Measurements from ENCODE around the gene NADK2.
"Not testable (repeated sequence)": the region's sequence is repeated elsewhere in the genome, so short reads cannot be mapped to it uniquely, and the experiment has no call there.

DNA sequence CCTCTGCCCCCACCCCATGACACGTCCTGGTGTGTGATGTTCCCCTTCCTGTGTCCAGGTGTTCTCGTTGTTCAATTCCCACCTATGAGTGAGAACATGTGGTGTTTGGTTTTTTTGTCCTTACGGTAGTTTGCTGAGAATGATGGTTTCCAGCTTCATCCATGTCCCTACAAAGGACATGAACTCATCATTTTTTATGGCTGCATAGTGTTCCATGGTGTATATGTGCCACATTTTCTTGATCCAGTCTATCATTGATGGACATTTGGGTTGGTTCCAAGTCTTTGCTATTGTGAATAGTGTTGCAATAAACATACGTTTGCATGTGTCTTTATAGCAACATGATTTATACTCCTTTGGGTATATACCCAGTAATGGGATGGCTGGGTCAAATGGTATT lies 57.3 kb downstream of the NADK2 start:
- TF ChIP-seq, protein P1, sequence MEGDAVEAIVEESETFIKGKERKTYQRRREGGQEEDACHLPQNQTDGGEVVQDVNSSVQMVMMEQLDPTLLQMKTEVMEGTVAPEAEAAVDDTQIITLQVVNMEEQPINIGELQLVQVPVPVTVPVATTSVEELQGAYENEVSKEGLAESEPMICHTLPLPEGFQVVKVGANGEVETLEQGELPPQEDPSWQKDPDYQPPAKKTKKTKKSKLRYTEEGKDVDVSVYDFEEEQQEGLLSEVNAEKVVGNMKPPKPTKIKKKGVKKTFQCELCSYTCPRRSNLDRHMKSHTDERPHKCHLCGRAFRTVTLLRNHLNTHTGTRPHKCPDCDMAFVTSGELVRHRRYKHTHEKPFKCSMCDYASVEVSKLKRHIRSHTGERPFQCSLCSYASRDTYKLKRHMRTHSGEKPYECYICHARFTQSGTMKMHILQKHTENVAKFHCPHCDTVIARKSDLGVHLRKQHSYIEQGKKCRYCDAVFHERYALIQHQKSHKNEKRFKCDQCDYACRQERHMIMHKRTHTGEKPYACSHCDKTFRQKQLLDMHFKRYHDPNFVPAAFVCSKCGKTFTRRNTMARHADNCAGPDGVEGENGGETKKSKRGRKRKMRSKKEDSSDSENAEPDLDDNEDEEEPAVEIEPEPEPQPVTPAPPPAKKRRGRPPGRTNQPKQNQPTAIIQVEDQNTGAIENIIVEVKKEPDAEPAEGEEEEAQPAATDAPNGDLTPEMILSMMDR (IDR thresholded peaks at IDR 0.05) = not testable (repeated sequence)
- TF ChIP-seq EZH2, EZH2phosphoT487 (IDR thresholded peaks at IDR 0.05): not testable (repeated sequence)

All from neural progenitor cell (in vitro differentiated cells).